Upper lobe of left lung (tissue), 6 donors: Measurements from ENCODE around the gene OR5D18. TPM values are rescaled to one million over a fixed set of nuclear protein-coding genes. Genes with fewer than 3 reads are reported as not detected.

ENCODE experiments used
- ATAC-seq, 2 donors: fragments of 200-7000 bp; cut with Tn5 transposase; one replicate each; pipeline ENCODE4 v1.9.1; 2022; ENCODE audit warnings: mild to moderate bottlenecking in 2 of 2, moderate library complexity in 2 of 2; ENCODE audit not compliant: low FRiP score in 2 of 2
- DNase-seq, 2 donors: peaks; one replicate each; pipeline ENCODE4 v3.0.0-alpha.2; 2019 to 2020
- H3K27ac ChIP-seq, 4 donors: fragments of 200-600 bp; sonication (generic); one replicate each; pipeline ENCODE4 v1.5.1; 2016 to 2019
- H3K27me3 ChIP-seq, 4 donors: fragments of 200-600 bp; sonication (generic); one replicate each; pipeline ENCODE4 v1.5.1; 2017 to 2019
- H3K36me3 ChIP-seq, 4 donors: fragments of 200-600 bp; sonication (generic); one replicate each; pipeline ENCODE4 v1.5.1; 2016 to 2019
- H3K4me1 ChIP-seq, 4 donors: fragments of 200-600 bp; sonication (generic); one replicate each; pipeline ENCODE4 v1.5.1; 2018 to 2019
- H3K4me3 ChIP-seq, 4 donors: fragments of 200-600 bp; sonication (generic); one replicate each; pipeline ENCODE4 v1.5.1; 2017 to 2019; ENCODE audit warnings: mild to moderate bottlenecking in 2 of 4, moderate library complexity in 1 of 4
- H3K9me3 ChIP-seq, 4 donors: fragments of 200-600 bp; sonication (generic); one replicate each; pipeline ENCODE4 v1.5.1; 2018 to 2019
- CTCF ChIP-seq, 6 experiments: fragments of 450-650 bp in 4 of 6; fragments of 200-600 bp in 2 of 6; sonication (generic) in 2 of 6; IDR thresholded peaks; one replicate each; pipeline ENCODE4 v1.5.1; 2016 to 2019; ENCODE audit warnings: antibody characterized with exemption in 6 of 6
- EP300 ChIP-seq, 4 donors: sonication (generic); formaldehyde crosslinking; IDR thresholded peaks; one replicate each; pipeline ENCODE4 v1.5.1; 2017; ENCODE audit warnings: antibody characterized with exemption in 4 of 4, control low read depth in 2 of 4
- POLR2A ChIP-seq, 4 donors: fragments of 450-650 bp; IDR thresholded peaks; one replicate each; pipeline ENCODE4 v1.5.1; 2016 to 2017; ENCODE audit warnings: antibody characterized with exemption in 4 of 4, mild to moderate bottlenecking in 2 of 4
- POLR2AphosphoS5 ChIP-seq, 2 donors: sonication (generic); formaldehyde crosslinking; IDR thresholded peaks; one replicate each; pipeline ENCODE4 v1.5.1; 2017; ENCODE audit warnings: antibody characterized with exemption in 2 of 2
- WGBS, 2 donors: methylation state at CpG; one replicate each; pipeline ENCODE4 v1.1.5; 2017 to 2018; 5-methylcytosine and 5-hydroxymethylcytosine counted together
- total RNA-seq, 6 donors: library from RNA; depleted of rRNA in 4 of 6; stranded (reverse); fragments of >200 nt in 4 of 6; gene quantifications; one replicate each; pipeline versions ENCODE4 v1.1.0 to v1.2.1, GENCODE V29; 2016 to 2021
- donor health status: DM: no; HTN: no; CAD: no; lungs with moderate emphysema.
- donor health status: DM: no; HTN: yes; CAD: no; lungs with severe emphysema.

OR5D18 gene
- total RNA-seq, 6 donors from 2014 or later = not detected

- DNase-seq = no peak
- no peak for ATAC-seq
- WGBS, 2 donors = 80 to 100% methylated on average over 1 of the region's 1 CpG
Measured at GRCh38 chr11:55806248-55806647, 13.2 kb upstream of the OR5D18 start.

GRCh38 chr11:55811067-55811466, 8.4 kb upstream of the OR5D18 start, which contains the start of gene OR5L1:
TSS of gene OR5L1 (plus strand) at chr11:55811367. CDS start at chr11:55811467, 100 bp downstream.
- H3K4me1 ChIP-seq = no peaks in the 10 kb centered on the region
- ATAC-seq = no peak
- H3K27me3 ChIP-seq = no peaks in the 10 kb centered on the region
- H3K4me3 ChIP-seq = no peak within 1 kb of the TSS
- H3K36me3 ChIP-seq = no peaks in the 10 kb centered on the region
- TF ChIP-seq POLR2AphosphoS5 (IDR thresholded peaks at IDR 0.05) = no peak
- no peak for TF ChIP-seq POLR2A (IDR thresholded peaks at IDR 0.05)
- no peak for TF ChIP-seq EP300 (IDR thresholded peaks at IDR 0.05)
- TF ChIP-seq CTCF (IDR thresholded peaks at IDR 0.05) = no peak
- DNase-seq = no peak
- WGBS, 2 donors = 90 to 97% methylated on average over 1 of the region's 1 CpG
- H3K27ac ChIP-seq = no peak within 1 kb of the TSS
- H3K9me3 ChIP-seq = peaks cover 0 to 11% (median 0%) of the 10 kb centered on the region in 4 donors

More at GRCh38 chr11:55806248-55806647, 13.2 kb upstream of the OR5D18 start:
- Histone ChIP-seq H3K4me1 (no peaks in the 10 kb centered on the region), H3K36me3 (no peaks in the 10 kb centered on the region), H3K27me3 (no peaks in the 10 kb centered on the region), H3K27ac (no peak overlapping the region), H3K4me3 (no peak overlapping the region), H3K9me3 (peaks cover 0 to 18% (median 0%) of the 10 kb centered on the region in 4 donors)
- TF ChIP-seq CTCF (IDR thresholded peaks at IDR 0.05) (no peak), EP300 (IDR thresholded peaks at IDR 0.05) (no peak), POLR2A (IDR thresholded peaks at IDR 0.05) (no peak), POLR2AphosphoS5 (IDR thresholded peaks at IDR 0.05) (no peak)

- ATAC-seq (no peak), DNase-seq (no peak)
- no peaks in the 10 kb centered on the region for H3K4me1 ChIP-seq
- H3K27me3 ChIP-seq = no peaks in the 10 kb centered on the region
- TF ChIP-seq POLR2AphosphoS5 (IDR thresholded peaks at IDR 0.05) (no peak), POLR2A (IDR thresholded peaks at IDR 0.05) (no peak), EP300 (IDR thresholded peaks at IDR 0.05) (no peak), CTCF (IDR thresholded peaks at IDR 0.05) (no peak)
- no peak within 1 kb of the TSS for H3K4me3 ChIP-seq
- no peaks in the 10 kb centered on the region for H3K36me3 ChIP-seq
- no peaks in the 10 kb centered on the region for H3K9me3 ChIP-seq
- no peak within 1 kb of the TSS for H3K27ac ChIP-seq
Measured at GRCh38 chr11:55826919-55827318, 7.5 kb downstream of the OR5D18 start, which contains the start of gene OR5L2. TSS of gene OR5L2 (plus strand) at chr11:55827219. CDS start at chr11:55827219, 0 bp downstream.

GRCh38 chr11:55838452-55838851, 19.0 kb downstream of the OR5D18 start, which contains the start of gene OR5D16:
TSS of gene OR5D16 (plus strand) at chr11:55838752. CDS start at chr11:55838752, 0 bp downstream.
- Histone ChIP-seq H3K4me3 (no peak within 1 kb of the TSS), H3K4me1 (no peaks in the 10 kb centered on the region), H3K36me3 (no peaks in the 10 kb centered on the region), H3K27me3 (no peaks in the 10 kb centered on the region), H3K9me3 (no peaks in the 10 kb centered on the region), H3K27ac (no peak within 1 kb of the TSS)
- no peak for TF ChIP-seq CTCF (IDR thresholded peaks at IDR 0.05)
- no peak for TF ChIP-seq EP300 (IDR thresholded peaks at IDR 0.05)
- no peak for TF ChIP-seq POLR2AphosphoS5 (IDR thresholded peaks at IDR 0.05)
- TF ChIP-seq POLR2A (IDR thresholded peaks at IDR 0.05) = no peak
- ATAC-seq = no peak
- WGBS, 2 donors = 29 to 40% methylated on average over 3 of the region's 3 CpGs
- DNase-seq = no peak

DNA sequence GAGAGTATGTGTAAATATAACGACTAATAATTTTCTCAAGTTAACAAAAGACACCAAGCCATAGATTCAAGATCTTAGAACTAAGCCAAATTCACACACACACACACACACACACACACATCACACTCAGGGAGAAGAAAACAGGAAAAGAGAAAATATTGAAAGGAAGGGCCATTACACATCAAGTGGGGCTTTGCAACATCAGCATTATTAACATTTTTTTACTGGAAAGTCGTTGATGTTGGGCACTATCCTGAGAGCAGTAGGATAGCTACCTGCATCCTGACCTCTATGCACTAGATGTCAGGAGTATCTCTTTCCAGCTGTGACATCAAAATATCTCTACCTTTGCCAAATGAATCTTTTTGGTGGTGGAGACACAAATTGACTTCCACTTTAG, 28.0 kb downstream of the OR5D18 start:
- ATAC-seq (no peak), DNase-seq (no peak)
- no peaks in the 10 kb centered on the region for H3K4me1 ChIP-seq
- H3K9me3 ChIP-seq = no peaks in the 10 kb centered on the region
- H3K27ac ChIP-seq = no peak overlapping the region
- no peak overlapping the region for H3K4me3 ChIP-seq
- H3K36me3 ChIP-seq = no peaks in the 10 kb centered on the region
- TF ChIP-seq POLR2A (IDR thresholded peaks at IDR 0.05) (no peak), CTCF (IDR thresholded peaks at IDR 0.05) (no peak), POLR2AphosphoS5 (IDR thresholded peaks at IDR 0.05) (no peak), EP300 (IDR thresholded peaks at IDR 0.05) (no peak)
- WGBS, 2 donors = 45 to 50% methylated on average over 2 of the region's 2 CpGs
- H3K27me3 ChIP-seq = no peaks in the 10 kb centered on the region
